ENCODE measurements around the gene TIGD1.

Gene TIGD1

GRCh38 chr2:232569541-232569940 lies 19.2 kb upstream of the TIGD1 start:
- FAIRE-seq: no peak

- FAIRE-seq: no peak
Measured at GRCh38 chr2:232568161-232568560, 17.8 kb upstream of the TIGD1 start.

- FAIRE-seq: no peak
Measured at GRCh38 chr2:232567721-232568120, 17.4 kb upstream of the TIGD1 start.

- FAIRE-seq: no peak
Measured at GRCh38 chr2:232563580-232563979, 13.2 kb upstream of the TIGD1 start.

GRCh38 chr2:232562515-232563151 lies 12.3 kb upstream of the TIGD1 start:
- no peak for FAIRE-seq

DNA sequence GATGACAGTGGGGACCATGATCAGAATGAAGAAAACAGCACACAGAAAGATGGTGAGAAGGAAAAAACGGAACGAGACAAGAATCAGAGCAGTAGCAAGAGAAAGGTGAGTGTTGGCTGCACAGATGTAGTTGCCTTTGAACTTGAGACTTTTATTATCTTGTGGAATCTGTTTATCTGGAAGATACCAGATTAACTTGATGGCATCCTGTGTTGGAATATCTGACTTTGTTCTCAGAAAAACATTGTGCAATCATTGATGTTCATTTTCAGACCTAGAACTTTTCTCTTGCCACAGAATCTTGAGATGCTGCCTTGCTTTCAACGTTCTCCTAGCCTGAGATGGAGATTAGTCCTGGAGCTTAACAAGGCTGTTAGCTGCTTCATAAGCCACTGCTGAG lies 6.1 kb upstream of the TIGD1 start:
- FAIRE-seq: no peak

- no peak for FAIRE-seq
Measured at GRCh38 chr2:232551776-232552175, 1.4 kb upstream of the TIGD1 start.

- no peak for FAIRE-seq
Measured at GRCh38 chr2:232551250-232551638, 887 bp upstream of the TIGD1 start.

DNA sequence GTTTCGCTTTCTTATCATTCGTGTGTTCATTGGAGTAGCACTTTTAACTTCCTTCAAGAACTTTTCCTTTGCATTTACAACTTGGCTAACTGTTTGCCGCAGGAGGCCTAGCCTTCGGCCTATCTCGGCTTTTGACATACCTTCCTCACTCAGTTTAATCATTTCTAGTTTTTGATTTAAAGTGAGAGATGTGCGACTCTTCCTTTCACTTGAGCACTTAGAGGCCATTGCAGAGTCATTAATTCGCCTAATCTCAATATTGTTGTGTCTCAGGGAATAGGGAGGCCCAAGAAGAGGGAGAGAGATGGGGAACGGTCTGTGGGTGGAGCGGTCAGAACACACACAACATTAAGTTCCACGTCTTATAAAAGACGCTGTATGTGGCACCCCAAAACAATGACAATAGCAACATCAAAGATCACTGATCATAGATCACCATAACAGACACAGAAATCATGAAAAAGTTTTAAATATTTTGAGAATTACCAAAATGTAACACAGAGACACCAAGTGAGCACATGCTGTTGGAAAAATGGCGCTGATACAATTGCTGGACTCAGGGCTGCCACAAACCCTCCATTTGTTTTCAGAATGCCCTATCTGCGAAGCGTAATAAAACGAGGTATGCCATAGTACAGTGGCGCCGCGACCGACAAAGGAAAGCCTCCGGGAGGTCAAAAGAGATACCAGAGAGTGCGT lies 553 bp downstream of the TIGD1 start:
- no peak for FAIRE-seq

DNA sequence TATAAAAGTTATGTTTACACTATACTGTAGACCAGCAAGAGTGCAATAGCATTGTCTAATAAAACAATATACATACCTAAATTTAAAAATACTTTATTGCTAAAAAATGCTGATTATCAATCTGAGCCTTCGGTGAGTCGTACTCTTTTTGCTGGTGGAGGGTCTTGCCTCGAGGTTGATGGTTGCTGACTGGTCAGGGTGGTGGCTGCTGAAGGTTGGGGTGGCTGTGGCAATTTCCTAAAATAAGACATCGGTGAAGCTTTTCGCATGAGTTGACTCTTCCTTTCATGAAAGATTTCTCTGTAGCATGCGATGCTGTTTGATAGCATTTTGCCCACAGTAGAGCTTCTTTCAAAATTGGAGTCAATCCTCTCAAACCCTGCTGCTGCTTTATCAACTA lies 2.4 kb downstream of the TIGD1 start:
- FAIRE-seq: no peak

DNA sequence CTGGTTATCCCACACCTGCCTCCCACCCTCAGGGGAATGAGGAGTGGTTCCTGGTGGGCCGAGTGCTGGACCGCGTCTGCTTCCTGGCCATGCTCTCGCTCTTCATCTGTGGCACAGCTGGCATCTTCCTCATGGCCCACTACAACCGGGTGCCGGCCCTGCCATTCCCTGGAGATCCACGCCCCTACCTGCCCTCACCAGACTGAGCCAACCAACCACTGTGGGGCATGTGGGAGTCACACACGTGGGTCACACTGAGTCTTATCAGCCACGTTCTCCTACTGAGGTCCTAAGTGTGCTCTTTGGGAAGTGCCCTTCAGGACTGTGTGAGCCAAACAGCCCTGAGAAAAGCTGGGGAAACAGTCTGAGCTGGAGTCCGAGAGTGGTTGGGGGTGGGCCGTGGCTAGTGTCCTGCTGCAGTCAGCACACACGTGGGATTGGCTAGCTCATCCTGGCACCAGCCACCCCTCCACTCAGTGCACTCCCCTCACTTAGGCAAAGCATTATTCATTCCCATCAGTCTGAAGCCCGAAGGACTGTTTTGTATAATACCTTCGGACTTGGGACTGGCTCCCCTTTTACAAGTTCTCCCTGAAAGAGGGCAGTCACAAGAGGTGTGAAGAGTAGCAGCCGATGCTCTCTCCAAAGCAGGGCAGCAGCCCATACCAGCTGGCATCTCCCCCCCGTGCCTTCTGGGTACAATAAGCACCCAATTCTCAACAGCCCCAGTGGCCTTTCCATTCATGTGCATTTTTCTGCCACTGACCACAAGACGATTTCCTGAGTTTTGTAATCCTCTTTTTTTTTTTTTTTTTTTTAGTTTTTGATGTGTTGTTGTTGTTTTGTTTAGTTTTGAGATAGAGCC lies 4.6 kb downstream of the TIGD1 start:
- no peak for FAIRE-seq

- FAIRE-seq: no peak
Measured at GRCh38 chr2:232544674-232545073, 5.7 kb downstream of the TIGD1 start.

DNA sequence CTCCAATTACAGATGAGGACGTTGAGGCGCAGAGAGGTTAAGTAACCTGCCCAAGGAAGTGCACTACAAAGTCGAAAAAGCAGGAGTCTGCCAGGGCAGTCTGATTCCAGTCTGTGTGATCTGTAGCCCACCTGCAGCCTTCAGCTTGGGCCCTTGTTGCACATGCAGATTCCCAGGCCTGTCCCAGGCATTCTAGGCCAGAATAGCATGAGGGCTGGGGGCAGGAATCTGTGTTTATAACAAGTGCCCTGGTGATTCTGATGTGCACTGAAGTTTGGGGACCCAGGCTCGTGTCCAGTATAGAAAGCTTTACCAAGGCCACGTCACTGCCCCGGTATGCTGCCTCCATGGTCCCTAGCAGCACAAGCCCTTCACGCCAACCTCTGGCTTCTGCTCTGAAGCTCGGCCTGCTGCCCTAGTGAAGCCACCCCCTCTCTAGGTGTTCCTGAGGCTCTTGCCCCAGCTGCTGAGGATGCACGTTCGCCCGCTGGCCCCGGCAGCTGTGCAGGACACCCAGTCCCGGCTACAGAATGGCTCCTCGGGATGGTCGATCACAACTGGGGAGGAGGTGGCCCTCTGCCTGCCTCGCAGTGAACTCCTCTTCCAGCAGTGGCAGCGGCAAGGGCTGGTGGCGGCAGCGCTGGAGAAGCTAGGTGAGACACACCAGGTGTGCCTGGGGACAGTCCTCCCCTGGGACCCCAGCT lies 6.3 kb downstream of the TIGD1 start:
- FAIRE-seq: no peak

DNA sequence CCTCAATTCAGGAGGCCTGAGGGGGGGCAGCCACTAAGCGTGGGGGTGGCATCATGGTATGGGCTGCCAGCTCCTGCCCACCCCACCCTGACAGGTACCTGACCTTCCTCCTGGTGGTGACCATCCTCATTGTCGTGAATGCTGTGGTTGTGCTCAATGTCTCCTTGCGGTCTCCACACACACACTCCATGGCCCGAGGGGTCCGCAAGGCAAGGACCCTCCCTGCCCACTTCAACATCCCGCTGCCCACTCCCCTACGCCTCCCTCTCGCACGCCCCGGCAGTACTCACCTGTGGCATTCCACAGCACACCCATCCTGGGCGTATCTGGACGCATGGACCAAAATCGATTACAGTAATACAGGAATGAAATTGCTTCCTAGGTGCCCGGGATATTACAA lies 6.9 kb downstream of the TIGD1 start:
- FAIRE-seq: no peak

GRCh38 chr2:232542715-232543467 lies 7.5 kb downstream of the TIGD1 start:
- FAIRE-seq: no peak

GRCh38 chr2:232541961-232542714 lies 8.2 kb downstream of the TIGD1 start:
- no peak for FAIRE-seq

GRCh38 chr2:232541195-232541960 lies 9.0 kb downstream of the TIGD1 start:
- no peak for FAIRE-seq

DNA sequence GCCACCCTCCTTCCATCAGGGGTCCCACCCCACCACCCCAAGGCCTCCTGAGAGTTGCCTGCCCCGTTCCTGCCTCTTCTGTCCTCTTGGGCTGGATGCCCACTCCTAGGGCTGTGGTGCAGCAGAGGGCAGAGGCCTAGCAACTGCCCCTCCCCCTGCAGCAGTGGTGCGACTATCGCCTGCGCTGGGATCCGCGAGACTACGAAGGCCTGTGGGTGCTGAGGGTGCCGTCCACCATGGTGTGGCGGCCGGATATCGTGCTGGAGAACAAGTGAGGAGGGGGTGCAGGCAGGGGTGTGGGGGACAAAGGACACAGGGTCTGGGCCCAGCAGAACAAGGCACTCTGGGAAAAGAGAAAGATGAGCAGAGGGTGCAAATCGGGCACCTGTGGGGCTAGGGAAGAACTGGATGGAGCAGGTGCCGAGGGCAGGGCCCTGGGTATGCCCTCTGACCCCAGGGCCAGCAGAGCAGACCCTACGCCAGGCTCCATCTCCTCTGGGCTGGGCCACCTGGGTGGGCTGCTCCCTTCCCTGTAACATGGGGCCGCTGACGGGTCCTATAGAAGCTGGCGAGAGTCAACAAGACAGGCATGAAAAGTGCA lies 9.8 kb downstream of the TIGD1 start:
- no peak for FAIRE-seq

DNA sequence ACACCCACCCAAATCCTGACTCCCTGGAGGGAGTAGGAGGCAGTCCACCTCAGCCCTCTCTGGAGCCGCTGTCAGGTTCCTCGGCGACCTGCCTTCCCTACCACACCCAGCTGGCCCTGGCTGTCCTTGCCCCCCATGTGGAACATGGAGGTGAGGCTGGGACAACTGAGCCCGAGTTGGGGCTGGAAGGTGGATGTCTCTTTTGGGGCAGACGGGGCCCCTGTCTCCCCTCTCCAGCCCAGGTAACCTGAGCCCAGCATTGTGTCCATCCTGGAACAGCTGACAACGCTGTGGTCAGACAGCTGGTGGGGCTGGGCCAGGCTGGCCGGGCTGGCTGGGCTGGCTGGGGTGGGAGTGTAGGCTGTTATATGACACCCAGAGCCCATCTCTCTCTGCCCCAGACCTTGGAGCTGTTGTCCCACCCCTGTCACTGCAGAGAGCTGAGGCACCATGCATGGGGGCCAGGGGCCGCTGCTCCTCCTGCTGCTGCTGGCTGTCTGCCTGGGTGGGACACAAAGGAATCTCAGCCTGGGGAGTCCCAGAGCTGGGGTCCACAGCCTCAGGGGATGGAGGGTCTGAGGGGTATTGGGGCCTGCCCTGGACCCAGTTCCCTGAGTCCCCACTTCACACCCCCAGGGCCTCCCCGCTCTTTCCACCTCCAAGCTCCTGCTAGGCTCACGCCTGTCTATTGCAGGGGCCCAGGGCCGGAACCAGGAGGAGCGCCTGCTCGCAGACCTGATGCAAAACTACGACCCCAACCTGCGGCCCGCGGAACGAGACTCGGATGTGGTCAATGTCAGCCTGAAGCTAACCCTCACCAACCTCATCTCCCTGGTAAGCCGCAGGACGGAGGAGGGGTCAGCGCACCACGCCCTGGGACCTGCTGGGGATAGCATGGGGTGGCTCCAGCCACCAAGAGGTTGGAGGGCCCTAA lies 10.8 kb downstream of the TIGD1 start, which contains the start of gene CHRNG:
CHRNG (plus strand) TSS at position 395 of the 934 bp plus-strand sequence; CDS start at position 451, 56 bp downstream.
- no peak for FAIRE-seq
